HEK293 (cell line): ENCODE data around the gene DNAJC12.

Experiments
- GLIS2 ChIP-seq: fragments of 450-650 bp; formaldehyde crosslinking; IDR thresholded peaks from 2 replicates; pipeline ENCODE4 v1.5.1; 2016; ENCODE audit warnings: missing biosample characterization, missing genetic modification characterization
- HOXA7 ChIP-seq: sonication (generic); formaldehyde crosslinking; IDR thresholded peaks from 2 replicates; pipeline ENCODE4 v1.8.1; 2022; ENCODE audit warnings: missing genetic modification reagents, borderline replicate concordance
- INSM2 ChIP-seq: fragments of 450-650 bp; formaldehyde crosslinking; IDR thresholded peaks from 2 replicates; pipeline ENCODE4 v1.5.1; 2016; ENCODE audit warnings: missing biosample characterization, missing genetic modification characterization
- KLF10 ChIP-seq: fragments of 450-650 bp; IDR thresholded peaks from 2 replicates; pipeline ENCODE4 v1.5.1; 2018; ENCODE audit warnings: missing biosample characterization, mild to moderate bottlenecking, missing genetic modification characterization
- KLF7 ChIP-seq: fragments of 450-650 bp; formaldehyde crosslinking; IDR thresholded peaks from 2 replicates; pipeline ENCODE4 v1.5.1; 2016; ENCODE audit warnings: missing biosample characterization, missing genetic modification characterization, borderline replicate concordance
- PATZ1 ChIP-seq: fragments of 450-650 bp; formaldehyde crosslinking; IDR thresholded peaks from 2 replicates; pipeline ENCODE4 v1.5.1; 2016; ENCODE audit warnings: missing biosample characterization, missing genetic modification characterization
- SP2 ChIP-seq: fragments of 450-650 bp; formaldehyde crosslinking; IDR thresholded peaks from 2 replicates; pipeline ENCODE4 v1.5.1; 2016; ENCODE audit warnings: missing biosample characterization, missing genetic modification characterization
- SP7 ChIP-seq: fragments of 450-650 bp; formaldehyde crosslinking; IDR thresholded peaks from 2 replicates; pipeline ENCODE4 v1.5.1; 2016; ENCODE audit warnings: missing biosample characterization, missing genetic modification characterization
- ZBTB6 ChIP-seq: fragments of 450-650 bp; formaldehyde crosslinking; IDR thresholded peaks from 2 replicates; pipeline ENCODE4 v1.5.1; 2017; ENCODE audit warnings: missing biosample characterization, missing genetic modification characterization
- ZBTB8A ChIP-seq: fragments of 450-650 bp; formaldehyde crosslinking; IDR thresholded peaks from 2 replicates; pipeline ENCODE4 v1.5.1; 2016; ENCODE audit warnings: missing biosample characterization, missing genetic modification characterization
- ZFHX2 ChIP-seq: fragments of 450-650 bp; formaldehyde crosslinking; conservative IDR thresholded peaks from 2 replicates; pipeline ENCODE4 v1.5.1; 2016; ENCODE audit warnings: missing biosample characterization, missing genetic modification characterization
- ZIC2 ChIP-seq: fragments of 450-650 bp; formaldehyde crosslinking; IDR thresholded peaks from 2 replicates; pipeline ENCODE4 v1.5.1; 2016; ENCODE audit warnings: missing biosample characterization, missing genetic modification characterization
- ZNF114 ChIP-seq: fragments of 450-650 bp; formaldehyde crosslinking; IDR thresholded peaks from 2 replicates; pipeline ENCODE4 v1.5.0; 2017; ENCODE audit warnings: missing biosample characterization, missing genetic modification characterization
- ZNF140 ChIP-seq: fragments of 450-650 bp; formaldehyde crosslinking; IDR thresholded peaks from 2 replicates; pipeline ENCODE4 v1.5.1; 2016; ENCODE audit warnings: missing biosample characterization, missing genetic modification characterization
- ZNF174 ChIP-seq: fragments of 450-650 bp; formaldehyde crosslinking; IDR thresholded peaks from 2 replicates; pipeline ENCODE4 v1.5.0; 2017; ENCODE audit warnings: missing biosample characterization, mild to moderate bottlenecking, missing genetic modification characterization
- ZNF18 ChIP-seq: fragments of 450-650 bp; formaldehyde crosslinking; IDR thresholded peaks from 2 replicates; pipeline ENCODE4 v1.5.1; 2016; ENCODE audit warnings: missing biosample characterization, missing genetic modification characterization
- ZNF214 ChIP-seq: fragments of 450-650 bp; formaldehyde crosslinking; IDR thresholded peaks from 2 replicates; pipeline ENCODE4 v1.5.1; 2017; ENCODE audit warnings: missing biosample characterization, mild to moderate bottlenecking, missing genetic modification characterization, borderline replicate concordance
- ZNF239 ChIP-seq: fragments of 450-650 bp; formaldehyde crosslinking; IDR thresholded peaks from 2 replicates; pipeline ENCODE4 v1.5.1; 2016; ENCODE audit warnings: missing biosample characterization, missing genetic modification characterization
- ZNF274 ChIP-seq, 2 experiments: fragments of 200-500 bp in 1 of 2; fragments of 450-650 bp in 1 of 2; sonication (Bioruptor generic) in 1 of 2; formaldehyde crosslinking in 1 of 2; IDR thresholded peaks; 2 replicates each; pipeline versions ENCODE4 v1.5.1 to v1.6.1; 2014 to 2016; ENCODE audit warnings: borderline replicate concordance in 1 of 2, inconsistent platforms in 1 of 2, low read length in 1 of 2, missing biosample characterization in 1 of 2, missing genetic modification characterization in 1 of 2
- ZNF311 ChIP-seq: fragments of 450-650 bp; formaldehyde crosslinking; IDR thresholded peaks from 2 replicates; pipeline ENCODE4 v1.5.1; 2017; ENCODE audit warnings: missing biosample characterization, missing genetic modification characterization, borderline replicate concordance
- ZNF404 ChIP-seq: fragments of 450-650 bp; formaldehyde crosslinking; IDR thresholded peaks from 2 replicates; pipeline ENCODE4 v1.5.1; 2017; ENCODE audit warnings: missing biosample characterization, missing genetic modification characterization
- ZNF48 ChIP-seq: fragments of 450-650 bp; formaldehyde crosslinking; IDR thresholded peaks from 2 replicates; pipeline ENCODE4 v1.5.1; 2016; ENCODE audit warnings: missing biosample characterization, missing genetic modification characterization
- ZNF501 ChIP-seq: fragments of 450-650 bp; formaldehyde crosslinking; IDR thresholded peaks from 2 replicates; pipeline ENCODE4 v1.5.1; 2016; ENCODE audit warnings: missing biosample characterization, missing genetic modification characterization
- ZNF529 ChIP-seq: fragments of 450-650 bp; formaldehyde crosslinking; IDR thresholded peaks from 2 replicates; pipeline ENCODE4 v1.5.1; 2017; ENCODE audit warnings: missing genetic modification characterization, missing biosample characterization; ENCODE audit not compliant: insufficient replicate concordance
- ZNF561 ChIP-seq: fragments of 450-650 bp; IDR thresholded peaks from 2 replicates; pipeline ENCODE4 v1.5.1; 2018; ENCODE audit warnings: missing biosample characterization, missing genetic modification characterization, borderline replicate concordance
- ZNF629 ChIP-seq: fragments of 450-650 bp; formaldehyde crosslinking; IDR thresholded peaks from 2 replicates; pipeline ENCODE4 v1.5.1; 2017; ENCODE audit warnings: missing biosample characterization, missing genetic modification characterization
- ZNF660 ChIP-seq: fragments of 450-650 bp; IDR thresholded peaks from 2 replicates; pipeline ENCODE4 v1.5.1; 2018; ENCODE audit warnings: missing biosample characterization, mild to moderate bottlenecking, missing genetic modification characterization
- ZNF707 ChIP-seq: fragments of 450-650 bp; formaldehyde crosslinking; IDR thresholded peaks from 2 replicates; pipeline ENCODE4 v1.5.1; 2016; ENCODE audit warnings: missing biosample characterization, missing genetic modification characterization
- ZNF777 ChIP-seq: fragments of 450-650 bp; formaldehyde crosslinking; IDR thresholded peaks from 2 replicates; pipeline ENCODE4 v1.5.1; 2017; ENCODE audit warnings: missing biosample characterization, missing genetic modification characterization, borderline replicate concordance
- TF ChIP-seq, protein P1 (sequence below): fragments of 450-650 bp; formaldehyde crosslinking; IDR thresholded peaks from 2 replicates; pipeline ENCODE4 v1.5.1; 2017; ENCODE audit warnings: missing biosample characterization, missing genetic modification characterization
- TF ChIP-seq, protein P2 (sequence below): fragments of 450-650 bp; formaldehyde crosslinking; IDR thresholded peaks from 2 replicates; pipeline ENCODE4 v1.5.1; 2016; ENCODE audit warnings: missing biosample characterization, missing genetic modification characterization

Gene DNAJC12

GRCh38 chr10:67764012-67764822 is 73.8 kb downstream of the DNAJC12 start (continued):
- TF ChIP-seq, protein P1, sequence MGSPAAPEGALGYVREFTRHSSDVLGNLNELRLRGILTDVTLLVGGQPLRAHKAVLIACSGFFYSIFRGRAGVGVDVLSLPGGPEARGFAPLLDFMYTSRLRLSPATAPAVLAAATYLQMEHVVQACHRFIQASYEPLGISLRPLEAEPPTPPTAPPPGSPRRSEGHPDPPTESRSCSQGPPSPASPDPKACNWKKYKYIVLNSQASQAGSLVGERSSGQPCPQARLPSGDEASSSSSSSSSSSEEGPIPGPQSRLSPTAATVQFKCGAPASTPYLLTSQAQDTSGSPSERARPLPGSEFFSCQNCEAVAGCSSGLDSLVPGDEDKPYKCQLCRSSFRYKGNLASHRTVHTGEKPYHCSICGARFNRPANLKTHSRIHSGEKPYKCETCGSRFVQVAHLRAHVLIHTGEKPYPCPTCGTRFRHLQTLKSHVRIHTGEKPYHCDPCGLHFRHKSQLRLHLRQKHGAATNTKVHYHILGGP: no peak
- TF ChIP-seq ZNF114 (no peak), SP7 (tag by site-specific recombination) (peak; percentile 82), ZNF561 (tag by site-specific recombination) (peak; percentile 96), ZNF174 (tag by site-specific recombination) (no peak), KLF7 (tag by site-specific recombination) (peak; percentile 49; the same call in 1 of the 2 replicates), ZBTB8A (tag by site-specific recombination) (peak; percentile 76), ZNF660 (tag by site-specific recombination) (peak; percentile 88), ZNF140 (tag by site-specific recombination) (no peak), INSM2 (tag by site-specific recombination) (no peak), PATZ1 (tag by site-specific recombination) (peak; percentile 54), ZBTB6 (0 out of 2 replicates have a peak, but pooled peaks have one; percentile 5), ZNF214 (tag by site-specific recombination) (peak; percentile 41; the same call in 1 of the 2 replicates), KLF10 (tag by site-specific recombination) (peak; percentile 63), ZFHX2 (tag by site-specific recombination) (peak; percentile 38; the same call in 1 of the 2 replicates), ZNF18 (peak; percentile 12; the same call in 1 of the 2 replicates), ZNF311 (tag by site-specific recombination) (no peak), ZNF404 (tag by site-specific recombination) (no peak), ZNF48 (tag by site-specific recombination) (no peak), ZNF777 (tag by site-specific recombination) (peak; percentile 68; the same call in 1 of the 2 replicates), SP2 (tag by site-specific recombination) (no peak; the same call in none of the 2 replicates), HOXA7 (CRISPR knock-in tag) (no peak), ZNF274 (IDR thresholded peaks at IDR 0.05; ENCODE audit: low read length) (no peak), ZNF274 (tag by site-specific recombination; IDR thresholded peaks at IDR 0.05; ENCODE audit: borderline replicate concordance) (no peak; the same call in 1 of the 2 replicates), GLIS2 (tag by site-specific recombination) (no peak), ZNF501 (tag by site-specific recombination) (peak; percentile 88), ZNF239 (tag by site-specific recombination) (no peak), ZNF707 (tag by site-specific recombination) (no peak), ZNF529 (tag by site-specific recombination) (no peak), ZIC2 (tag by site-specific recombination) (0 out of 2 replicates have a peak, but pooled peaks have one; percentile 6), ZNF629 (peak; percentile 78)
- TF ChIP-seq, protein P2, sequence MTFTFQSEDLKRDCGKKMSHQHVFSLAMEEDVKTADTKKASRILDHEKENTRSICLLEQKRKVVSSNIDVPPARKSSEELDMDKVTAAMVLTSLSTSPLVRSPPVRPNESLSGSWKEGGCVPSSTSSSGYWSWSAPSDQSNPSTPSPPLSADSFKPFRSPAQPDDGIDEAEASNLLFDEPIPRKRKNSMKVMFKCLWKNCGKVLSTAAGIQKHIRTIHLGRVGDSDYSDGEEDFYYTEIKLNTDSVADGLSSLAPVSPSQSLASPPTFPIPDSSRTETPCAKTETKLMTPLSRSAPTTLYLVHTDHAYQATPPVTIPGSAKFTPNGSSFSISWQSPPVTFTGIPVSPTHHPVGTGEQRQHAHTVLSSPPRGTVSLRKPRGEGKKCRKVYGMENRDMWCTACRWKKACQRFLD (tag by site-specific recombination): no peak
